HG03060 (cell line): ENCODE results near the gene LSP1.

Experiments
- ATAC-seq: cut with Tn5 transposase; IDR thresholded peaks from one replicate; pipeline ENCODE4 v1.9.1; 2021; ENCODE audit warnings: low read depth, moderate number of reproducible peaks; ENCODE audit not compliant: unreplicated experiment

Gene LSP1

GRCh38 chr11:1913271-1914060 is 60.6 kb downstream of the LSP1 start:
- ATAC-seq = no peak

GRCh38 chr11:1915795-1916131 is 62.9 kb downstream of the LSP1 start:
- no peak for ATAC-seq

- ATAC-seq = no peak
Measured at GRCh38 chr11:1916132-1916985, 63.5 kb downstream of the LSP1 start.

GRCh38 chr11:1916986-1917522 is 64.2 kb downstream of the LSP1 start:
- ATAC-seq = no peak

- no peak for ATAC-seq
Measured at GRCh38 chr11:1917523-1918435, 64.9 kb downstream of the LSP1 start.

- no peak for ATAC-seq
Measured at GRCh38 chr11:1918436-1919315, 65.8 kb downstream of the LSP1 start.

- no peak for ATAC-seq
Measured at GRCh38 chr11:1919391-1920127, 66.7 kb downstream of the LSP1 start, which contains the start of gene TNNT3. Gene TNNT3 (plus strand): TSS chr11:1919703. CDS start chr11:1922875, 3,172 bp downstream.

- ATAC-seq = no peak
Measured at GRCh38 chr11:1920128-1920908, 67.4 kb downstream of the LSP1 start.

- ATAC-seq = no peak
Measured at GRCh38 chr11:1920909-1921573, 68.2 kb downstream of the LSP1 start.

- ATAC-seq = no peak
Measured at GRCh38 chr11:1921574-1922141, 68.8 kb downstream of the LSP1 start.

GRCh38 chr11:1922481-1923081 is 69.7 kb downstream of the LSP1 start:
- ATAC-seq = no peak

- no peak for ATAC-seq
Measured at GRCh38 chr11:1923201-1923956, 70.5 kb downstream of the LSP1 start.

- no peak for ATAC-seq
Measured at GRCh38 chr11:1924181-1924580, 71.3 kb downstream of the LSP1 start.

GRCh38 chr11:1924646-1925372 is 71.9 kb downstream of the LSP1 start:
- no peak for ATAC-seq

GRCh38 chr11:1925373-1926155 is 72.7 kb downstream of the LSP1 start:
- no peak for ATAC-seq
